Mesothelial cell of epicardium (in vitro differentiated cells): ENCODE data around the gene TMED4. TPM values are rescaled to one million over a fixed set of nuclear protein-coding genes. Genes with fewer than 3 reads are reported as not detected.
A peak's percentile ranks its signal among the peaks of the same experiment; 100 is the strongest.

Experiments used
- DNase-seq, 2 experiments: peaks; one replicate each; pipeline ENCODE4 v3.0.0; 2021; ENCODE audit warnings: low spot score in 2 of 2; ENCODE audit not compliant: unreplicated experiment in 2 of 2
- H3K27ac Mint-ChIP-seq: 2 replicates; pipeline ENCODE4 v1.8.0; 2021; ENCODE audit warnings: mixed read lengths
- H3K27me3 Mint-ChIP-seq: 2 replicates; pipeline ENCODE4 v1.8.0; 2021; ENCODE audit warnings: low read depth, mixed read lengths
- H3K36me3 Mint-ChIP-seq: 2 replicates; pipeline ENCODE4 v1.8.0; 2021; ENCODE audit warnings: mixed read lengths
- H3K4me1 Mint-ChIP-seq: 2 replicates; pipeline ENCODE4 v1.8.0; 2021; ENCODE audit warnings: mixed read lengths
- H3K4me3 Mint-ChIP-seq: 2 replicates; pipeline ENCODE4 v1.8.0; 2021; ENCODE audit warnings: mild to moderate bottlenecking, moderate library complexity, mixed read lengths
- H3K9me3 Mint-ChIP-seq: 2 replicates; pipeline ENCODE4 v1.8.0; 2021; ENCODE audit warnings: mixed read lengths
- CTCF ChIP-seq: fragments of 200-600 bp; sonication (generic); IDR thresholded peaks from one replicate; pipeline ENCODE4 v1.5.0; 2021; ENCODE audit warnings: antibody characterized with exemption; ENCODE audit not compliant: unreplicated experiment
- total RNA-seq: library from RNA; stranded (reverse); gene quantifications from 3 replicates; pipeline ENCODE4 v1.2.1, GENCODE V29; 2021

TMED4 gene
- total RNA-seq, 1 donor from 2014 or later, result 97.0 TPM

GRCh38 chr7:44590910-44591309 is 8.9 kb upstream of the TMED4 start:
- Mint-ChIP-seq H3K4me3 (no peak overlapping the region), H3K36me3 (no peaks in the 10 kb centered on the region), H3K4me1 (no peaks in the 10 kb centered on the region), H3K27ac (no peak overlapping the region), H3K9me3 (no peaks in the 10 kb centered on the region), H3K27me3 (peaks cover 7% of the 10 kb centered on the region)
- no peak for TF ChIP-seq CTCF
- DNase-seq, result no peak

- TF ChIP-seq CTCF, result peak; percentile 9
- Mint-ChIP-seq H3K4me3 (no peak overlapping the region), H3K4me1 (no peaks in the 10 kb centered on the region), H3K27ac (no peak overlapping the region), H3K9me3 (no peaks in the 10 kb centered on the region), H3K27me3 (peaks cover 6% of the 10 kb centered on the region), H3K36me3 (no peaks in the 10 kb centered on the region)
- DNase-seq, result no peak
Measured at GRCh38 chr7:44587843-44588711, 6.0 kb upstream of the TMED4 start.

GRCh38 chr7:44583146-44583865 is 1.3 kb upstream of the TMED4 start:
- DNase-seq, result no peak
- H3K27me3 Mint-ChIP-seq, result peaks cover 5% of the 10 kb centered on the region
- peaks cover 22% of the 10 kb centered on the region for H3K4me1 Mint-ChIP-seq
- H3K9me3 Mint-ChIP-seq, result no peaks in the 10 kb centered on the region
- H3K4me3 Mint-ChIP-seq, result peak overlapping the region; percentile 86
- no peak for TF ChIP-seq CTCF
- H3K27ac Mint-ChIP-seq, result peak overlapping the region; percentile 99
- peaks cover 13% of the 10 kb centered on the region for H3K36me3 Mint-ChIP-seq

- H3K36me3 Mint-ChIP-seq, result peaks cover 15% of the 10 kb centered on the region
- peaks cover 5% of the 10 kb centered on the region for H3K27me3 Mint-ChIP-seq
- H3K4me1 Mint-ChIP-seq, result peaks cover 23% of the 10 kb centered on the region
- no peak for TF ChIP-seq CTCF
- no peak for DNase-seq
- H3K9me3 Mint-ChIP-seq, result no peaks in the 10 kb centered on the region
- peak overlapping the region; percentile 86 for H3K4me3 Mint-ChIP-seq
- peak overlapping the region; percentile 99 for H3K27ac Mint-ChIP-seq
Measured at GRCh38 chr7:44580945-44581878, 819 bp downstream of the TMED4 start.

GRCh38 chr7:44576228-44576627 is 5.8 kb downstream of the TMED4 start:
- DNase-seq, result no peak
- TF ChIP-seq CTCF, result no peak
- Mint-ChIP-seq H3K9me3 (no peaks in the 10 kb centered on the region), H3K4me1 (peaks cover 38% of the 10 kb centered on the region), H3K27ac (peak overlapping the region; percentile 43), H3K4me3 (peak overlapping the region; percentile 19), H3K27me3 (no peaks in the 10 kb centered on the region), H3K36me3 (peaks cover 28% of the 10 kb centered on the region)
